GM12878 (cell line): Measurements from ENCODE around the gene TJAP1.

Experiments
- CEBPB ChIP-seq, 2 experiments: fragments of 150-350 bp in 1 of 2; IDR thresholded peaks; 2 replicates each; pipeline ENCODE4 v1.6.1; 2012 to 2014; ENCODE audit warnings: low read depth in 2 of 2, low read length in 2 of 2, borderline replicate concordance in 1 of 2, inconsistent platforms in 1 of 2
- CTCF ChIP-seq, 3 experiments: IDR thresholded peaks in 2 of 3; conservative IDR thresholded peaks in 1 of 3; 2 replicates each; pipeline ENCODE4 v1.5.1; 2011; ENCODE audit warnings: low read depth in 3 of 3, low read length in 3 of 3, mild to moderate bottlenecking in 3 of 3, control low read depth in 2 of 3, moderate library complexity in 2 of 3, inconsistent platforms in 1 of 3, mixed read lengths in 1 of 3; ENCODE audit not compliant: control insufficient read depth in 2 of 3, insufficient read depth in 1 of 3; ENCODE audit errors: extremely low read depth in 1 of 3
- ELK1 ChIP-seq: IDR thresholded peaks from 2 replicates; pipeline ENCODE4 v1.6.1; 2012; ENCODE audit warnings: low read depth, low read length, improper control_type of control experiment
- GATAD2B ChIP-seq: fragments of 450-650 bp; conservative IDR thresholded peaks from 2 replicates; pipeline ENCODE4 v1.6.1; 2017; ENCODE audit warnings: low read depth, mild to moderate bottlenecking, moderate library complexity
- POLR2AphosphoS5 ChIP-seq: IDR thresholded peaks from 2 replicates; pipeline ENCODE4 v1.6.1; 2011; ENCODE audit warnings: mild to moderate bottlenecking, low read length, inconsistent platforms
- SIN3A ChIP-seq: IDR thresholded peaks from 2 replicates; pipeline ENCODE4 v1.6.1; 2012; ENCODE audit warnings: low read depth, low read length, improper control_type of control experiment
- ZBTB33 ChIP-seq: fragments of 450-650 bp; IDR thresholded peaks from 2 replicates; pipeline ENCODE4 v1.6.1; 2017; ENCODE audit warnings: mild to moderate bottlenecking

GRCh38 chr6:43457643-43458042 lies 19.7 kb upstream of the TJAP1 start:
- no peak for TF ChIP-seq GATAD2B
- TF ChIP-seq CEBPB (IDR thresholded peaks at IDR 0.05; ENCODE audit: borderline replicate concordance in 1 of 2, low read depth in 2 of 2, low read length in 2 of 2) = no peak
- no peak for TF ChIP-seq CTCF (IDR thresholded peaks at IDR 0.05 in 2 of 3, conservative IDR thresholded peaks at IDR 0.05 in 1 of 3; ENCODE audit: control insufficient read depth in 2 of 3, extremely low read depth in 1 of 3, insufficient read depth in 1 of 3, low read depth in 3 of 3, low read length in 3 of 3)
- TF ChIP-seq SIN3A = no peak
- TF ChIP-seq POLR2AphosphoS5 = no peak
- no peak for TF ChIP-seq ELK1
- no peak for TF ChIP-seq ZBTB33
